Measurements from ENCODE around the gene BMP2K. TPM values are rescaled to one million over a fixed set of nuclear protein-coding genes. Genes with fewer than 3 reads are reported as not detected.

BMP2K gene
- total RNA-seq, 2 experiments from 2014 or later, result 10.3 to 12.4 TPM

DNA sequence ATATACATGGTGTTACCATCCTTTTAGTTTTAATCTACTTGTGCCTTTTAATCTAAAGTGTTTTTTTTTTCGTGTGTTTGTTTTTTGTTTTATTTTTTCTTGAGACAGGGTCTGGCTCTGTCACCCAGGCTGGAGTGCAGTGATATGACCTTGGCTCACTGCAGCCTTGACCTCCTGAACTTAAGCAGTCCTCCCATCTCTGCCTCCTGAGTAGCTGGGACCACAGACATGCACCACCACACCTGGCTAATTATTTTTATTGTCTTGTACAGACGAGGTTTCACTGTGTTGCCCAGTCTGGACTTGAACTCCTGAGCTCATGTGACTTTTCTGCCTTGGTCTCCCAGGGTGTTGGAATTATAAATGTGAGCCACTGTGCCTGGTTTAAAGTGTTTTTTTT, 33.1 kb downstream of the BMP2K start:
- Mint-ChIP-seq H3K36me3 (ENCODE audit: low read depth) (peaks cover 12% of the 10 kb centered on the region), H3K27ac (no peak overlapping the region), H3K9me3 (peaks cover 10% of the 10 kb centered on the region), H3K27me3 (no peaks in the 10 kb centered on the region), H3K4me1 (ENCODE audit: low read depth) (peaks cover 6% of the 10 kb centered on the region), H3K4me3 (no peak overlapping the region)
- DNase-seq (no peak), ATAC-seq (no peak)
- TF ChIP-seq, protein P1, sequence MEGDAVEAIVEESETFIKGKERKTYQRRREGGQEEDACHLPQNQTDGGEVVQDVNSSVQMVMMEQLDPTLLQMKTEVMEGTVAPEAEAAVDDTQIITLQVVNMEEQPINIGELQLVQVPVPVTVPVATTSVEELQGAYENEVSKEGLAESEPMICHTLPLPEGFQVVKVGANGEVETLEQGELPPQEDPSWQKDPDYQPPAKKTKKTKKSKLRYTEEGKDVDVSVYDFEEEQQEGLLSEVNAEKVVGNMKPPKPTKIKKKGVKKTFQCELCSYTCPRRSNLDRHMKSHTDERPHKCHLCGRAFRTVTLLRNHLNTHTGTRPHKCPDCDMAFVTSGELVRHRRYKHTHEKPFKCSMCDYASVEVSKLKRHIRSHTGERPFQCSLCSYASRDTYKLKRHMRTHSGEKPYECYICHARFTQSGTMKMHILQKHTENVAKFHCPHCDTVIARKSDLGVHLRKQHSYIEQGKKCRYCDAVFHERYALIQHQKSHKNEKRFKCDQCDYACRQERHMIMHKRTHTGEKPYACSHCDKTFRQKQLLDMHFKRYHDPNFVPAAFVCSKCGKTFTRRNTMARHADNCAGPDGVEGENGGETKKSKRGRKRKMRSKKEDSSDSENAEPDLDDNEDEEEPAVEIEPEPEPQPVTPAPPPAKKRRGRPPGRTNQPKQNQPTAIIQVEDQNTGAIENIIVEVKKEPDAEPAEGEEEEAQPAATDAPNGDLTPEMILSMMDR (IDR thresholded peaks at IDR 0.05), result no peak
- intact Hi-C loops (cut with micrococcal nuclease), result no loop called here
- ChIA-PET POLR2A (no interaction called here), CTCF (no interaction called here)

DNA sequence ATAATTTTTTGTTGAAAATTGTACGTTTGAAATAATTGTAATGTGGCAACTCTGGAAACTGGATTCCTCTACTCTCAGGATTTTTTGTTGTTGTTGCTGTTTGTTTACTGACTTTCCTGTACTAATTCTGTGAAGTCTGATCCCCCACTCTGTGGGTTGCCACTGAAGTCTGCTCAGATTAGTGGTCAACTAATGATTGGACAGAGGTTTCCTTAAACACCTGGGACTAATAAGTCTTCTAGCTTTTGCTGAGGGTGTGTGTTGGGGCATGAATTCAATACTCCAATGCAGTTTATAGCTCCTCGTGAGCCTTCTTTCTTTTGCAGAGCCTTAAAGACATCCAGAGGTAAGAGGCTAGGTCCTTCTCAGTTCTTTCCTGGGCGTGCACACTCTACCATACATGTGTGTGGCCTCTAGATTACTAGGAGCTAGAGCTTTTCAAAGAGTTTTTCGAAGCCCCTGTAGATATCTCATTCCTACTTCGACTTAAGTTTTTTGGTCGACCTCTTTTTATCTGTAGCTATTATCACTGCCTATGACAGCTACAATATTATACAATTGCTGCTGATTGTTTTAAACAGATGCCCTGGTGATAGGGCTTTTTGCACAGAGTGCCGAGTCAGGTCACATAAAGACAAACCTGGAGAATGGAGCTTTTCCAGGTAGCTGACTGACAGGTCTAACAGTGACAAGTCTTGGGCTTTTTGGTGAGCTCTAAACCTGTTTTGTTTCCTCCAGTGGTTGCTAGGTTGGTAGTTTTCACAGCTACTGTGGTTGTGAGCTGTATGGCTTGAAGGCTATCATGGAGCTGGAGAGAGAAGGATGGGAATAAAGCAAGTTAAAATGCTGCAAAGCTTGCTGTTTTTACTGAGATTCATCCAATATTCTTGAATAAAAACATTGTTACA, 34.0 kb downstream of the BMP2K start:
- TF ChIP-seq, protein P1 (IDR thresholded peaks at IDR 0.05), result no peak
- intact Hi-C loops (cut with micrococcal nuclease), result no loop called here
- Mint-ChIP-seq H3K36me3 (ENCODE audit: low read depth) (peaks cover 12% of the 10 kb centered on the region), H3K4me1 (ENCODE audit: low read depth) (peaks cover 6% of the 10 kb centered on the region), H3K9me3 (peaks cover 12% of the 10 kb centered on the region), H3K27ac (no peak overlapping the region), H3K4me3 (no peak overlapping the region), H3K27me3 (no peaks in the 10 kb centered on the region)
- ATAC-seq, result no peak
- CTCF ChIA-PET, result interaction anchor here (1.0 kb wide), 1 partner anchor 54 kb away, joined by 3 read pairs; no protein-coding TSS in a partner anchor
- DNase-seq, result no peak
- POLR2A ChIA-PET, result interaction anchor here (1.3 kb wide), 1 partner anchor 199 kb away, joined by 3 read pairs; no protein-coding TSS in a partner anchor

DNA sequence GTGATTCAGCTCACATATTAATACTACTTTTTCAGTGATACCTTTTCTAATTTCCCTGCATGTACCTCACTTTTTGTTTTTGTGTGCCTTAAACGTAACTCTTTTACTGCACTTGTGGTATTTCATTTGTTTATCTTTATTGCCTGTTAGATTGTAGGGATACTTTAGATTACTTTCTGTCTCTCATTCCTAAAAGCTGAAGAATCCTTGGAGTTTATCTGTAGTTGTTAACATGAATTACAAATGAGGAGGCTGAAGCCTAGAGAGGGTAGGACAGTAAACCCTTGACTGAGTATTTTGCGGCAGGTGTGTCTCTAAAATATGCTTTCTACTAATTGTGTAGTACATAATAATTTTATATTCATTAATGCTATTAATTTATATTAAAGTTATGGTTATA, 34.9 kb downstream of the BMP2K start:
- no peak overlapping the region for H3K4me3 Mint-ChIP-seq
- TF ChIP-seq, protein P1 (IDR thresholded peaks at IDR 0.05), result no peak
- peaks cover 12% of the 10 kb centered on the region for H3K36me3 Mint-ChIP-seq (ENCODE audit: low read depth)
- peaks cover 12% of the 10 kb centered on the region for H3K9me3 Mint-ChIP-seq
- no peaks in the 10 kb centered on the region for H3K27me3 Mint-ChIP-seq
- intact Hi-C loops (cut with micrococcal nuclease), result no loop called here
- H3K27ac Mint-ChIP-seq, result no peak overlapping the region
- CTCF ChIA-PET, result no interaction called here
- peaks cover 6% of the 10 kb centered on the region for H3K4me1 Mint-ChIP-seq (ENCODE audit: low read depth)
- no peak for ATAC-seq
- DNase-seq, result no peak
- POLR2A ChIA-PET, result interaction anchor here (1.3 kb wide), 1 partner anchor 200 kb away, joined by 3 read pairs; no protein-coding TSS in a partner anchor

DNA sequence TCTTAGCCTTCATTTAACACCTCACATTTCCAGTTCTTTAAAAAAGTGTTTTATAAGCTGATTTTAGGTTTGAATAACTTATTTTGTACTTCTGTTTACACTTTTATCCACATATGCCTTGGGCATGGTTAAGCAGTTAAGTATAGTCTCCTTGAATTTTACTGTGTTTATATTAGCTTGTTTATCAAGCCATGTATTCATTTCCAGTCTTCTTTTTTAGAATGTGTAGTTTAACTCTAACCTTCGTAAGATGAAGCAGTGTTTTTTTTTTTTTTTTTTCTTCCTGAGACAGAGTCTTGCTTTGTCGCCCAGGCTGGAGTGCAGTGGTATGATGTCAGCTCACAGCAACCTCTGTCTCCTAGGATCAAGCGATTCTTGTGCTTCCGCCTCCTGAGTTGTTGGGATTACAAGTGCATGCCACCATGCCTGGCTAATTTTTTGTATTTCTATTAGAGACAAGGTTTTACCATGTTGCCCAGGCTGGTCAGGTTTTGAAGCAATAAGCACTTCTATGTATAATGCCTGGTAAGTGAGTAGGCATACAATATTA, 42.5 kb downstream of the BMP2K start:
- Mint-ChIP-seq H3K4me3 (no peak overlapping the region), H3K9me3 (peaks cover 4% of the 10 kb centered on the region), H3K36me3 (ENCODE audit: low read depth) (peaks cover 2% of the 10 kb centered on the region), H3K27me3 (no peaks in the 10 kb centered on the region), H3K27ac (no peak overlapping the region), H3K4me1 (ENCODE audit: low read depth) (peaks cover 6% of the 10 kb centered on the region)
- POLR2A ChIA-PET, result no interaction called here
- TF ChIP-seq, protein P1 (IDR thresholded peaks at IDR 0.05), result no peak
- DNase-seq, result no peak
- ATAC-seq, result no peak
- intact Hi-C loops (cut with micrococcal nuclease), result no loop called here
- CTCF ChIA-PET, result no interaction called here

DNA sequence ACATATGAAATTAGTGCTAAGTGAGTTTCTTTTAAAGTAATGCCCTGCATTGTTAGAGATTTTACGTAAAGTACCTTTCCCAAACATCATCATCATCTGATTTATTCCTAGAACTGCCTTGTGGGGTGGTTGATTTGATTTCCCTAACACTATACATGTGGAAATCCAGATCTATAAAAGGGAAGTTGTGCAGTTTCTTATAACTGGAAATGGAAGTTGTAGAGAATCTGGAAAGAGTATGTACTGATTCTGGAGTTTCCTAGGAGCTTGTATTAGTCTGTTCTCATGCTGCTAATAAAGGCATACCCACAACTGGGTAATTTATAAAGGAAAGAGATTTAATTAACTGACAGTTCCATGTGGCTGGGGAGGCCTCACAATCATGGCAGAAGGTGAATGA, 47.9 kb downstream of the BMP2K start:
- TF ChIP-seq, protein P1 (IDR thresholded peaks at IDR 0.05), result no peak
- ChIA-PET POLR2A (no interaction called here), CTCF (no interaction called here)
- intact Hi-C loops (cut with micrococcal nuclease), result no loop called here
- ATAC-seq (no peak), DNase-seq (no peak)
- H3K9me3 Mint-ChIP-seq, result no peaks in the 10 kb centered on the region
- peaks cover 7% of the 10 kb centered on the region for H3K4me1 Mint-ChIP-seq (ENCODE audit: low read depth)
- H3K27ac Mint-ChIP-seq, result no peak overlapping the region
- no peak overlapping the region for H3K4me3 Mint-ChIP-seq
- H3K27me3 Mint-ChIP-seq, result no peaks in the 10 kb centered on the region
- peaks cover 21% of the 10 kb centered on the region for H3K36me3 Mint-ChIP-seq (ENCODE audit: low read depth)

Data from activated CD8-positive, alpha-beta T cell treated with anti-CD3 and anti-CD28 coated beads for 36 hours (primary cell).